SK-N-SH treated with all-trans-retinoic acid at 6 μM for 48 hours (cell line): Measurements from ENCODE around the gene VTI1A.

Experiments
- OSR1 ChIP-seq: fragments of 250-450 bp; sonication (Bioruptor Pico); IDR thresholded peaks from 2 replicates; pipeline ENCODE4 v1.8.0; 2022; ENCODE audit warnings: moderate library complexity, mild to moderate bottlenecking, inconsistent platforms
- ZC3H10 ChIP-seq: fragments of 250-450 bp; sonication (Bioruptor Pico); IDR thresholded peaks from 2 replicates; pipeline ENCODE4 v1.5.1; 2021; ENCODE audit warnings: mild to moderate bottlenecking, moderate library complexity
- ZFP30 ChIP-seq: fragments of 450-650 bp; formaldehyde crosslinking; IDR thresholded peaks from 2 replicates; pipeline ENCODE4 v1.5.0; 2022; ENCODE audit warnings: mild to moderate bottlenecking, moderate library complexity

- no peak for TF ChIP-seq OSR1
- no peak for TF ChIP-seq ZC3H10 (CRISPR knock-in tag)
- no peak for TF ChIP-seq ZFP30 (CRISPR knock-in tag)
Measured at GRCh38 chr10:112562809-112563663, 116.0 kb downstream of the VTI1A start.
